ENCODE data around the gene SPATA45. TPM values are rescaled to one million over a fixed set of nuclear protein-coding genes. Genes with fewer than 3 reads are reported as not detected.

SPATA45 gene
- total and polyA plus RNA-seq, 2 experiments from 2014 or later, result not detected

GRCh38 chr1:212816567-212817278 lies 30.7 kb downstream of the SPATA45 start:
- H3K27me3 ChIP-seq (replicated peaks; ENCODE audit: insufficient read depth), result no peaks in the 10 kb centered on the region
- H3F3A ChIP-seq (ENCODE audit: insufficient read depth), result no peaks in the 10 kb centered on the region
- H3K4me1 ChIP-seq (ENCODE audit: insufficient read depth), result no peaks in the 10 kb centered on the region; the same call in 1 of the 2 replicates
- TF ChIP-seq EZH2 (IDR thresholded peaks at IDR 0.05; ENCODE audit: insufficient read depth, poor library complexity, severe bottlenecking), result no peak
- no peak for TF ChIP-seq EZH2phosphoT487 (IDR thresholded peaks at IDR 0.05; ENCODE audit: insufficient read depth, low read depth)
- no peaks in the 10 kb centered on the region for H3K9me2 ChIP-seq (ENCODE audit: insufficient read depth)
- H2AFZ ChIP-seq, result no peak overlapping the region
- H4K20me1 ChIP-seq (ENCODE audit: insufficient read depth), result no peaks in the 10 kb centered on the region
- H3K4me3 ChIP-seq, result no peak overlapping the region
- WGBS, 2 experiments (ENCODE audit: low coverage in 1 of 2, low lambda C conversion rate in 2 of 2, missing lambda C conversion rate in 2 of 2), result 83 to 85% methylated on average over 3 of the region's 3 CpGs
- no peak overlapping the region for H3K27ac ChIP-seq
- H3K79me2 ChIP-seq (ENCODE audit: insufficient read depth), result no peaks in the 10 kb centered on the region
- no peak overlapping the region for H3K9ac ChIP-seq
- DNase-seq, result peak; percentile 5
- in situ Hi-C loops (cut with MboI), result no loop called here
- H3K36me3 ChIP-seq (ENCODE audit: low read depth), result no peaks in the 10 kb centered on the region; the same call in 1 of the 2 replicates
- H3K9me3 ChIP-seq (ENCODE audit: low read depth), result no peaks in the 10 kb centered on the region
- no peak overlapping the region for H3K4me2 ChIP-seq (ENCODE audit: unreplicated experiment)

- peak; percentile 14 for DNase-seq
- Histone ChIP-seq H3K4me3 (no peak overlapping the region), H3K9ac (no peak overlapping the region), H3K79me2 (ENCODE audit: insufficient read depth) (no peaks in the 10 kb centered on the region), H3K27me3 (replicated peaks; ENCODE audit: insufficient read depth) (no peaks in the 10 kb centered on the region), H3K9me3 (ENCODE audit: low read depth) (no peaks in the 10 kb centered on the region), H3K27ac (no peak overlapping the region), H3K36me3 (ENCODE audit: low read depth) (no peaks in the 10 kb centered on the region; the same call in 1 of the 2 replicates), H3K4me1 (ENCODE audit: insufficient read depth) (no peaks in the 10 kb centered on the region; the same call in 1 of the 2 replicates), H3F3A (ENCODE audit: insufficient read depth) (no peaks in the 10 kb centered on the region), H3K4me2 (ENCODE audit: unreplicated experiment) (no peak overlapping the region), H3K9me2 (ENCODE audit: insufficient read depth) (no peaks in the 10 kb centered on the region), H2AFZ (no peak overlapping the region), H4K20me1 (ENCODE audit: insufficient read depth) (no peaks in the 10 kb centered on the region)
- WGBS, 2 experiments (ENCODE audit: low coverage in 1 of 2, low lambda C conversion rate in 2 of 2, missing lambda C conversion rate in 2 of 2), result 58 to 60% methylated on average over 5 of the region's 5 CpGs
- in situ Hi-C loops (cut with MboI), result no loop called here
- TF ChIP-seq EZH2 (IDR thresholded peaks at IDR 0.05; ENCODE audit: insufficient read depth, poor library complexity, severe bottlenecking) (no peak), EZH2phosphoT487 (IDR thresholded peaks at IDR 0.05; ENCODE audit: insufficient read depth, low read depth) (no peak)
These were observed 32.7 kb downstream of the SPATA45 start for GRCh38 chr1:212814537-212815334.

GRCh38 chr1:212805767-212806166 lies 41.7 kb downstream of the SPATA45 start:
- Histone ChIP-seq H4K20me1 (ENCODE audit: insufficient read depth) (no peaks in the 10 kb centered on the region), H3K4me3 (no peak overlapping the region), H3K27ac (no peak overlapping the region), H3K4me2 (ENCODE audit: unreplicated experiment) (no peak overlapping the region), H3F3A (ENCODE audit: insufficient read depth) (no peaks in the 10 kb centered on the region), H2AFZ (no peak overlapping the region), H3K27me3 (replicated peaks; ENCODE audit: insufficient read depth) (no peaks in the 10 kb centered on the region), H3K9me3 (ENCODE audit: low read depth) (no peaks in the 10 kb centered on the region), H3K4me1 (ENCODE audit: insufficient read depth) (no peaks in the 10 kb centered on the region), H3K9ac (no peak overlapping the region), H3K36me3 (ENCODE audit: low read depth) (peaks cover 5% of the 10 kb centered on the region; the same call in 1 of the 2 replicates), H3K9me2 (ENCODE audit: insufficient read depth) (no peaks in the 10 kb centered on the region), H3K79me2 (ENCODE audit: insufficient read depth) (no peaks in the 10 kb centered on the region)
- 85 to 88% methylated on average over 3 of the region's 3 CpGs for WGBS, 2 experiments (ENCODE audit: low coverage in 1 of 2, low lambda C conversion rate in 2 of 2, missing lambda C conversion rate in 2 of 2)
- DNase-seq, result no peak
- in situ Hi-C loops (cut with MboI), result no loop called here
- TF ChIP-seq EZH2 (IDR thresholded peaks at IDR 0.05; ENCODE audit: insufficient read depth, poor library complexity, severe bottlenecking), result no peak
- TF ChIP-seq EZH2phosphoT487 (IDR thresholded peaks at IDR 0.05; ENCODE audit: insufficient read depth, low read depth), result no peak

GRCh38 chr1:212797681-212798080 lies 49.8 kb downstream of the SPATA45 start:
- no peak for TF ChIP-seq EZH2phosphoT487 (IDR thresholded peaks at IDR 0.05; ENCODE audit: insufficient read depth, low read depth)
- Histone ChIP-seq H3K79me2 (ENCODE audit: insufficient read depth) (no peaks in the 10 kb centered on the region), H3K9me2 (ENCODE audit: insufficient read depth) (no peaks in the 10 kb centered on the region), H4K20me1 (ENCODE audit: insufficient read depth) (no peaks in the 10 kb centered on the region), H3K4me3 (no peak overlapping the region), H3K27ac (no peak overlapping the region), H3K4me2 (ENCODE audit: unreplicated experiment) (no peak overlapping the region), H3K9ac (no peak overlapping the region), H3K36me3 (ENCODE audit: low read depth) (0 out of 2 replicates have a peak, but pooled peaks cover 9% of the 10 kb centered on the region), H3K27me3 (replicated peaks; ENCODE audit: insufficient read depth) (no peaks in the 10 kb centered on the region), H2AFZ (no peak overlapping the region), H3F3A (ENCODE audit: insufficient read depth) (0 out of 2 replicates have a peak, but pooled peaks cover 7% of the 10 kb centered on the region), H3K4me1 (ENCODE audit: insufficient read depth) (peaks cover 11% of the 10 kb centered on the region), H3K9me3 (ENCODE audit: low read depth) (no peaks in the 10 kb centered on the region)
- in situ Hi-C loops (cut with MboI), result no loop called here
- WGBS, 2 experiments (ENCODE audit: low coverage in 1 of 2, low lambda C conversion rate in 2 of 2, missing lambda C conversion rate in 2 of 2), result 51 to 52% methylated on average over 3 of the region's 3 CpGs
- DNase-seq, result peak; percentile 59

Data from GM23248 (cell line).